HCT116 (cell line): ENCODE results near the gene RAB3GAP1. TPM values are rescaled to one million over a fixed set of nuclear protein-coding genes. Genes with fewer than 3 reads are reported as not detected.

Experiments used
- ATAC-seq: fragments of 200-7000 bp; cut with Tn5 transposase; 2 replicates; pipeline ENCODE4 v1.9.1; 2020; ENCODE audit warnings: mild to moderate bottlenecking, moderate library complexity
- BruUV-seq: library from RNA; stranded (reverse); fragments of 400-500 nt; replicated peaks from 2 replicates; lab custom pipeline; 2021; lab: Mats Ljungman, UMichigan
- CTCF ChIA-PET: fragments of 300-600 bp; sonication (Branson Sonifier 250); formaldehyde crosslinking; loops from one replicate; lab custom pipeline; 2021; ENCODE audit warnings: antibody characterized with exemption; lab: Charles Lee
- POLR2A ChIA-PET: fragments of 300-600, 350-600 bp; sonication (Branson Sonifier 250); formaldehyde crosslinking; loops from one replicate; lab custom pipeline; 2021; ENCODE audit warnings: antibody characterized with exemption; lab: Charles Lee
- RAD21 ChIA-PET, 2 experiments: fragments of 300-600 bp; sonication (Branson Sonifier 250); formaldehyde crosslinking; loops; one replicate each; lab custom pipeline; 2023; ENCODE audit warnings: low total read pairs in 2 of 2; ENCODE audit not compliant: uncharacterized antibody in 2 of 2, unreplicated experiment in 2 of 2, low non-redundant PET in 1 of 2; lab: Charles Lee
- DNase-seq: peaks from one replicate; pipeline ENCODE4 v3.0.0-alpha.2; 2010; ENCODE audit warnings: low read depth, low spot score
- H2AFZ ChIP-seq: fragments of 200-600 bp; shearing (Covaris generic), sonication (generic); 2 replicates; pipeline ENCODE4 v1.6.1; 2017; ENCODE audit warnings: low read depth, mixed run types, mixed read lengths, antibody characterized with exemption, low read length; ENCODE audit not compliant: poor library complexity, severe bottlenecking
- H3K27ac ChIP-seq: 2 replicates; pipeline ENCODE4 v1.5.1; 2012; ENCODE audit warnings: low read depth, low read length
- H3K27me3 ChIP-seq: fragments of 200-600 bp; sonication (generic); 2 replicates; pipeline ENCODE4 v1.6.1; 2016; ENCODE audit warnings: mixed run types, low read length, mixed read lengths; ENCODE audit not compliant: insufficient read depth
- H3K36me3 ChIP-seq, 2 experiments: fragments of 200-500 bp in 1 of 2; fragments of 200-600 bp in 1 of 2; sonication (Bioruptor generic) in 1 of 2; sonication (generic) in 1 of 2; 2 replicates each; pipeline versions ENCODE4 v1.5.1 to v1.6.1; 2014 to 2016; ENCODE audit warnings: low read length in 2 of 2, inconsistent platforms in 1 of 2, mixed read lengths in 1 of 2, mixed run types in 1 of 2; ENCODE audit not compliant: insufficient read depth in 2 of 2, control insufficient read depth in 1 of 2
- H3K4me1 ChIP-seq, 2 experiments: fragments of 200-600 bp in 1 of 2; sonication (generic) in 1 of 2; 2 replicates each; pipeline versions ENCODE4 v1.5.1 to v1.6.1; 2012 to 2017; ENCODE audit warnings: low read length in 2 of 2, inconsistent platforms in 1 of 2, mild to moderate bottlenecking in 1 of 2, mixed read lengths in 1 of 2, mixed run types in 1 of 2, moderate library complexity in 1 of 2; ENCODE audit not compliant: insufficient read depth in 2 of 2, control insufficient read depth in 1 of 2
- H3K4me2 ChIP-seq: fragments of 200-600 bp; sonication (generic); 2 replicates; pipeline ENCODE4 v1.6.1; 2017; ENCODE audit warnings: mixed run types, low read length, mixed read lengths
- H3K4me3 ChIP-seq, 2 experiments: fragments of 200-600 bp in 1 of 2; sonication (generic) in 1 of 2; replicated peaks in 1 of 2; 2 replicates each; pipeline ENCODE4 v1.5.1; 2011 to 2016; ENCODE audit warnings: low read length in 2 of 2, control low read depth in 1 of 2, low read depth in 1 of 2, mild to moderate bottlenecking in 1 of 2, mixed read lengths in 1 of 2, mixed run types in 1 of 2
- H3K79me2 ChIP-seq: fragments of 200-600 bp; sonication (generic); 2 replicates; pipeline ENCODE4 v1.6.1; 2017; ENCODE audit warnings: mild to moderate bottlenecking, mixed run types, low read length, moderate library complexity, mixed read lengths; ENCODE audit not compliant: insufficient read depth
- H3K9ac ChIP-seq: fragments of 200-600 bp; sonication (generic); 2 replicates; pipeline ENCODE4 v1.6.1; 2016; ENCODE audit warnings: low read length, mixed read lengths
- H3K9me2 ChIP-seq: fragments of 200-600 bp; sonication (generic), shearing (Covaris generic); 2 replicates; pipeline ENCODE4 v1.6.1; 2017; ENCODE audit warnings: mixed run types, mild to moderate bottlenecking, moderate library complexity; ENCODE audit not compliant: insufficient read depth
- H3K9me3 ChIP-seq, 2 experiments: fragments of 200-500 bp in 1 of 2; fragments of 200-600 bp in 1 of 2; sonication (Bioruptor generic) in 1 of 2; sonication (generic) in 1 of 2; 2 replicates each; pipeline ENCODE4 v1.6.1; 2014 to 2017; ENCODE audit warnings: low read length in 2 of 2, mixed read lengths in 2 of 2, inconsistent platforms in 1 of 2, low read depth in 1 of 2, mild to moderate bottlenecking in 1 of 2, mixed run types in 1 of 2, moderate library complexity in 1 of 2; ENCODE audit not compliant: control insufficient read depth in 1 of 2, insufficient read depth in 1 of 2
- H4K20me1 ChIP-seq: fragments of 200-600 bp; sonication (generic), shearing (Covaris generic); 2 replicates; pipeline ENCODE4 v1.6.1; 2017; ENCODE audit warnings: mixed run types, mild to moderate bottlenecking, moderate library complexity; ENCODE audit not compliant: insufficient read depth
- CEBPB ChIP-seq: IDR thresholded peaks from 2 replicates; pipeline ENCODE4 v1.6.1; 2012; ENCODE audit warnings: low read depth
- EGR1 ChIP-seq: IDR thresholded peaks from 2 replicates; pipeline ENCODE4 v1.6.1; 2012; ENCODE audit warnings: low read depth
- EZH2 ChIP-seq: fragments of 200-600 bp; sonication (generic); IDR thresholded peaks from 2 replicates; pipeline ENCODE4 v1.6.1; 2017; ENCODE audit warnings: antibody characterized with exemption, mixed run types
- POLR2A ChIP-seq: IDR thresholded peaks from 2 replicates; pipeline ENCODE4 v1.7.0; 2011; ENCODE audit warnings: borderline replicate concordance; ENCODE audit not compliant: insufficient read depth, insufficient read length; ENCODE audit errors: extremely low read depth
- RAD21 ChIP-seq: IDR thresholded peaks from 2 replicates; pipeline ENCODE4 v1.6.1; 2012; ENCODE audit warnings: low read depth, mild to moderate bottlenecking
- SP1 ChIP-seq: IDR thresholded peaks from 2 replicates; pipeline ENCODE4 v1.6.1; 2012; ENCODE audit warnings: low read depth
- SRF ChIP-seq: IDR thresholded peaks from 2 replicates; pipeline ENCODE4 v1.6.1; 2012; ENCODE audit warnings: low read depth
- TCF7L2 ChIP-seq: IDR thresholded peaks from 2 replicates; pipeline ENCODE4 v1.7.0; 2011; ENCODE audit warnings: borderline replicate concordance, inconsistent platforms; ENCODE audit not compliant: insufficient read depth, insufficient read length; ENCODE audit errors: extremely low read depth
- ZFX ChIP-seq: fragments of 450-650 bp; IDR thresholded peaks from 2 replicates; pipeline ENCODE4 v1.6.1; 2017
- intact Hi-C: fragments of 100-400 bp; cut with micrococcal nuclease; formaldehyde crosslinking; loops from 2 replicates; pipeline ENCODE4 v1.10.0; 2022
- total RNA-seq: library from RNA; stranded (reverse); gene quantifications from one replicate; pipeline ENCODE4 v1.2.1, GENCODE V29; 2021; ENCODE audit not compliant: unreplicated experiment
- TF ChIP-seq, protein P1 (sequence below), 3 experiments: fragments of 200-600 bp in 1 of 3; sonication (generic) in 1 of 3; IDR thresholded peaks in 2 of 3; conservative IDR thresholded peaks in 1 of 3; 2 replicates each; pipeline ENCODE4 v1.5.1; 2012 to 2017; ENCODE audit warnings: low read depth in 2 of 3, low read length in 2 of 3, antibody characterized with exemption in 1 of 3, borderline replicate concordance in 1 of 3, control low read depth in 1 of 3, mild to moderate bottlenecking in 1 of 3, mixed read lengths in 1 of 3, mixed run types in 1 of 3, moderate library complexity in 1 of 3; ENCODE audit not compliant: insufficient read depth in 1 of 3
- TF ChIP-seq, protein P2 (sequence below): IDR thresholded peaks from 2 replicates; pipeline ENCODE4 v1.6.1; 2012; ENCODE audit warnings: low read depth
- TF ChIP-seq, protein P3 (sequence below): IDR thresholded peaks from 2 replicates; pipeline ENCODE4 v1.6.1; 2011; ENCODE audit warnings: mild to moderate bottlenecking, low read length, moderate library complexity; ENCODE audit not compliant: insufficient replicate concordance; ENCODE audit errors: extremely low read depth

The RAB3GAP1 gene
- total RNA-seq, 1 experiment from 2014 or later = 38.5 TPM

DNA sequence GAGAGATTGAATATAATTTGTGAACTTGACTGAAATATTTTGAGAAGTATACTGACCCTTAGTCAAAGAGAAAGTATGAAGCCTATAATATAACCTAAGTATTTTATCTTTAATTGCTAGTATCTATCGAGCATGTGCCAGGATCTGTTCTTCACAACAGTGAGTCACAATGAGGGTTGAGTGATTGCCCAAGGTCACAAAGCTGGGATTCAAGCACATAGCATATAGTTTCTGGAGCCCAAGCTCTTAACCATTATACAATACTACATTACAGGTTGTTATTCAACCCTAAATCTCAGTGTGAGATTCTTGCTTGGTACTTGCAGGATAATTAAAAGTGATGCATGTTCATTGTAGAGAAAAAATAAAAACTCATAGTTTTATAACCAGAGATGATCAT, 97.2 kb downstream of the RAB3GAP1 start:
- ChIA-PET POLR2A (no interaction called here), CTCF (no interaction called here), RAD21 (no interaction called here)
- H4K20me1 ChIP-seq = no peaks in the 10 kb centered on the region
- no peak overlapping the region for H3K27ac ChIP-seq
- intact Hi-C loops = no loop called here
- H3K4me2 ChIP-seq = no peak overlapping the region
- H2AFZ ChIP-seq = no peak overlapping the region
- H3K36me3 ChIP-seq = peaks cover 5 to 22% of the 10 kb centered on the region in 2 experiments; a peak in 2 of 4 replicates
- H3K4me1 ChIP-seq = no peaks in the 10 kb centered on the region
- no peak for DNase-seq
- H3K4me3 ChIP-seq = no peak overlapping the region
- H3K27me3 ChIP-seq = no peaks in the 10 kb centered on the region
- no peaks in the 10 kb centered on the region for H3K9me3 ChIP-seq
- no peak overlapping the region for H3K9ac ChIP-seq
- no peaks in the 10 kb centered on the region for H3K79me2 ChIP-seq
- TF ChIP-seq, protein P1, sequence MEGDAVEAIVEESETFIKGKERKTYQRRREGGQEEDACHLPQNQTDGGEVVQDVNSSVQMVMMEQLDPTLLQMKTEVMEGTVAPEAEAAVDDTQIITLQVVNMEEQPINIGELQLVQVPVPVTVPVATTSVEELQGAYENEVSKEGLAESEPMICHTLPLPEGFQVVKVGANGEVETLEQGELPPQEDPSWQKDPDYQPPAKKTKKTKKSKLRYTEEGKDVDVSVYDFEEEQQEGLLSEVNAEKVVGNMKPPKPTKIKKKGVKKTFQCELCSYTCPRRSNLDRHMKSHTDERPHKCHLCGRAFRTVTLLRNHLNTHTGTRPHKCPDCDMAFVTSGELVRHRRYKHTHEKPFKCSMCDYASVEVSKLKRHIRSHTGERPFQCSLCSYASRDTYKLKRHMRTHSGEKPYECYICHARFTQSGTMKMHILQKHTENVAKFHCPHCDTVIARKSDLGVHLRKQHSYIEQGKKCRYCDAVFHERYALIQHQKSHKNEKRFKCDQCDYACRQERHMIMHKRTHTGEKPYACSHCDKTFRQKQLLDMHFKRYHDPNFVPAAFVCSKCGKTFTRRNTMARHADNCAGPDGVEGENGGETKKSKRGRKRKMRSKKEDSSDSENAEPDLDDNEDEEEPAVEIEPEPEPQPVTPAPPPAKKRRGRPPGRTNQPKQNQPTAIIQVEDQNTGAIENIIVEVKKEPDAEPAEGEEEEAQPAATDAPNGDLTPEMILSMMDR (IDR thresholded peaks at IDR 0.05 in 2 of 3, conservative IDR thresholded peaks at IDR 0.05 in 1 of 3; ENCODE audit: borderline replicate concordance in 1 of 3, insufficient read depth in 1 of 3, low read depth in 2 of 3, low read length in 2 of 3) = no peak
- TF ChIP-seq POLR2A = no peak
- TF ChIP-seq ZFX = no peak
- TF ChIP-seq EGR1 = no peak
- TF ChIP-seq, protein P2, sequence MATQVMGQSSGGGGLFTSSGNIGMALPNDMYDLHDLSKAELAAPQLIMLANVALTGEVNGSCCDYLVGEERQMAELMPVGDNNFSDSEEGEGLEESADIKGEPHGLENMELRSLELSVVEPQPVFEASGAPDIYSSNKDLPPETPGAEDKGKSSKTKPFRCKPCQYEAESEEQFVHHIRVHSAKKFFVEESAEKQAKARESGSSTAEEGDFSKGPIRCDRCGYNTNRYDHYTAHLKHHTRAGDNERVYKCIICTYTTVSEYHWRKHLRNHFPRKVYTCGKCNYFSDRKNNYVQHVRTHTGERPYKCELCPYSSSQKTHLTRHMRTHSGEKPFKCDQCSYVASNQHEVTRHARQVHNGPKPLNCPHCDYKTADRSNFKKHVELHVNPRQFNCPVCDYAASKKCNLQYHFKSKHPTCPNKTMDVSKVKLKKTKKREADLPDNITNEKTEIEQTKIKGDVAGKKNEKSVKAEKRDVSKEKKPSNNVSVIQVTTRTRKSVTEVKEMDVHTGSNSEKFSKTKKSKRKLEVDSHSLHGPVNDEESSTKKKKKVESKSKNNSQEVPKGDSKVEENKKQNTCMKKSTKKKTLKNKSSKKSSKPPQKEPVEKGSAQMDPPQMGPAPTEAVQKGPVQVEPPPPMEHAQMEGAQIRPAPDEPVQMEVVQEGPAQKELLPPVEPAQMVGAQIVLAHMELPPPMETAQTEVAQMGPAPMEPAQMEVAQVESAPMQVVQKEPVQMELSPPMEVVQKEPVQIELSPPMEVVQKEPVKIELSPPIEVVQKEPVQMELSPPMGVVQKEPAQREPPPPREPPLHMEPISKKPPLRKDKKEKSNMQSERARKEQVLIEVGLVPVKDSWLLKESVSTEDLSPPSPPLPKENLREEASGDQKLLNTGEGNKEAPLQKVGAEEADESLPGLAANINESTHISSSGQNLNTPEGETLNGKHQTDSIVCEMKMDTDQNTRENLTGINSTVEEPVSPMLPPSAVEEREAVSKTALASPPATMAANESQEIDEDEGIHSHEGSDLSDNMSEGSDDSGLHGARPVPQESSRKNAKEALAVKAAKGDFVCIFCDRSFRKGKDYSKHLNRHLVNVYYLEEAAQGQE = no peak
- TF ChIP-seq RAD21 = no peak
- TF ChIP-seq EZH2 = no peak
- TF ChIP-seq, protein P3, sequence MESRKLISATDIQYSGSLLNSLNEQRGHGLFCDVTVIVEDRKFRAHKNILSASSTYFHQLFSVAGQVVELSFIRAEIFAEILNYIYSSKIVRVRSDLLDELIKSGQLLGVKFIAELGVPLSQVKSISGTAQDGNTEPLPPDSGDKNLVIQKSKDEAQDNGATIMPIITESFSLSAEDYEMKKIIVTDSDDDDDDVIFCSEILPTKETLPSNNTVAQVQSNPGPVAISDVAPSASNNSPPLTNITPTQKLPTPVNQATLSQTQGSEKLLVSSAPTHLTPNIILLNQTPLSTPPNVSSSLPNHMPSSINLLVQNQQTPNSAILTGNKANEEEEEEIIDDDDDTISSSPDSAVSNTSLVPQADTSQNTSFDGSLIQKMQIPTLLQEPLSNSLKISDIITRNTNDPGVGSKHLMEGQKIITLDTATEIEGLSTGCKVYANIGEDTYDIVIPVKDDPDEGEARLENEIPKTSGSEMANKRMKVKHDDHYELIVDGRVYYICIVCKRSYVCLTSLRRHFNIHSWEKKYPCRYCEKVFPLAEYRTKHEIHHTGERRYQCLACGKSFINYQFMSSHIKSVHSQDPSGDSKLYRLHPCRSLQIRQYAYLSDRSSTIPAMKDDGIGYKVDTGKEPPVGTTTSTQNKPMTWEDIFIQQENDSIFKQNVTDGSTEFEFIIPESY = no peak
- no peak for TF ChIP-seq TCF7L2
- no peak for TF ChIP-seq SP1
- TF ChIP-seq CEBPB = no peak
- no peak for TF ChIP-seq SRF
- TF ChIP-seq, all 23 proteins: peak for 0
- H3K9me2 ChIP-seq = no peaks in the 10 kb centered on the region
- ATAC-seq = no peak
- no TSS peak for BruUV-seq
